ENCODE data around the gene CBR1.

The CBR1 gene

DNA sequence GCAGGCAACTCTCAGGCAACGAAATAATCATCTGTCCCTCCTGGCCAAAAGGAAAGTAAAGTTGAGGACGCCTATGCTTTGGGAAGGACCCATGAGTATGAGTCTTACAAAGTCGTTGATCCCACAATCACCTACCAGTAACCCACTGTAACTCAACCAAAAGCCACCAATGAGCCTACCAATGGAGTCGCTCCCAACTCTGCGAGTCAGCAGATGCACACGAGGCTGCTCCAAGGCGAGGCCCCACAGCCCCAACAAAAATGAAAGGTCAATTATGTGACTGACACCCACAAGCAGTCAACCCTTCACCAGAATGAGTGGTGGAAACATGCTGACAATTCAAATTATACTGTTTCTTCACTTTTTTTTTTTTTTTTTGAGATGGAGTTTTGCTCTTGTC lies 21.5 kb upstream of the CBR1 start:
- no peaks in the 10 kb centered on the region for H3K9me2 ChIP-seq (replicated peaks; ENCODE audit: control insufficient read depth, low read length)
- no peak overlapping the region for H3K4me3 ChIP-seq (ENCODE audit: low read length)
- no peaks in the 10 kb centered on the region for H3K27me3 ChIP-seq (ENCODE audit: control insufficient read depth, low read length)
- H3K79me2 ChIP-seq (ENCODE audit: control insufficient read depth, low read length), result no peaks in the 10 kb centered on the region
- no peak for TF ChIP-seq EZH2phosphoT487 (IDR thresholded peaks at IDR 0.05; ENCODE audit: borderline replicate concordance, low read length)
- TF ChIP-seq, protein P1, sequence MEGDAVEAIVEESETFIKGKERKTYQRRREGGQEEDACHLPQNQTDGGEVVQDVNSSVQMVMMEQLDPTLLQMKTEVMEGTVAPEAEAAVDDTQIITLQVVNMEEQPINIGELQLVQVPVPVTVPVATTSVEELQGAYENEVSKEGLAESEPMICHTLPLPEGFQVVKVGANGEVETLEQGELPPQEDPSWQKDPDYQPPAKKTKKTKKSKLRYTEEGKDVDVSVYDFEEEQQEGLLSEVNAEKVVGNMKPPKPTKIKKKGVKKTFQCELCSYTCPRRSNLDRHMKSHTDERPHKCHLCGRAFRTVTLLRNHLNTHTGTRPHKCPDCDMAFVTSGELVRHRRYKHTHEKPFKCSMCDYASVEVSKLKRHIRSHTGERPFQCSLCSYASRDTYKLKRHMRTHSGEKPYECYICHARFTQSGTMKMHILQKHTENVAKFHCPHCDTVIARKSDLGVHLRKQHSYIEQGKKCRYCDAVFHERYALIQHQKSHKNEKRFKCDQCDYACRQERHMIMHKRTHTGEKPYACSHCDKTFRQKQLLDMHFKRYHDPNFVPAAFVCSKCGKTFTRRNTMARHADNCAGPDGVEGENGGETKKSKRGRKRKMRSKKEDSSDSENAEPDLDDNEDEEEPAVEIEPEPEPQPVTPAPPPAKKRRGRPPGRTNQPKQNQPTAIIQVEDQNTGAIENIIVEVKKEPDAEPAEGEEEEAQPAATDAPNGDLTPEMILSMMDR (IDR thresholded peaks at IDR 0.05; ENCODE audit: low read depth, low read length, poor library complexity, severe bottlenecking), result no peak
- no peaks in the 10 kb centered on the region for H3K9me3 ChIP-seq (ENCODE audit: control insufficient read depth, insufficient read depth, low read length)
- H3K4me2 ChIP-seq (ENCODE audit: low read length), result no peak overlapping the region
- no peaks in the 10 kb centered on the region for H4K20me1 ChIP-seq (ENCODE audit: control insufficient read depth, insufficient read depth, low read depth, low read length)
- peaks cover 74% of the 10 kb centered on the region for H3K36me3 ChIP-seq (ENCODE audit: control insufficient read depth, low read length)
- H3F3A ChIP-seq (ENCODE audit: control insufficient read depth, insufficient read depth), result no peaks in the 10 kb centered on the region
- H3K4me1 ChIP-seq (ENCODE audit: control insufficient read depth, low read length), result no peaks in the 10 kb centered on the region
- H3K27ac ChIP-seq (ENCODE audit: low read depth, low read length), result no peak overlapping the region

DNA sequence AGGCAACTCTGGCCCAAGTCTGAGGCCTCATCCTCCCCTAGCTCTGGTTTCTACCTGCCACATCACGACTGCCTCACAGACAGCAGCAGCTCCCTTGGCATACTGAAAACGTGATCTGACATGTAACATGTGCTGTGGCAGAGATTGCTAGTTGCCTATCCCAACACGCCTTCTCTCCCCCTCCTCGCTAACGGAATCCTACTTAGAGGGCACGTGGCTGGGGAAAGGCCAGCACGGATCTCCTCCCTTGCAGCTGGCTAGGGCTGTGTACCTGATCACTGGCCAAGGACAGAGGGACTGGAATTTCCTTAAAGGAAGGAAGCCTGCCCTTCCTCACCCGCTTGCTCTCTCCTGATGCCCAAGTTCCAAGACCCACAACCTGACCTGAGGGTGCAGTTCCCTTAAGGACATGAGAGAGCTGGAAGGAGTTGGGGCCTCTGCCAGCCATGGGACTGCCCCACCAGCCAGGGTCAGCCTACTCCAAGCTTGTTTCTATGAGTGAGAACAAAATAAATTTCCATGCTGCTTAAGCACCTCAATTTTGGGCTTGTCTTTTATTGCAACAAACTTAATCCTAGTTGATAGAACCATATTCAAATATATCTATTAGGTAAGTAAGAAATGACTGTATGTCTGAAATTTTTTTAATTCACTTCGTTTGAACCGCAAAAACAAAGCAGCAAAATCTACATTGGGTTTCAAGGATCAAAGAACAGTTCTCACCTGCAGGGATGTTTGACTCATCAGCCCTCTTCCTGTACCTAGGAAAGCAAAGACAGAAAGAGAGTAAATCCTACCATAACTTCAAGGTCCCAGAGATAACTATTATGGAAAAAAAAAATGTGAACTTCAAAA lies 16.7 kb upstream of the CBR1 start:
- Histone ChIP-seq H3K4me1 (ENCODE audit: control insufficient read depth, low read length) (peaks cover 4% of the 10 kb centered on the region), H3K36me3 (ENCODE audit: control insufficient read depth, low read length) (peaks cover 80% of the 10 kb centered on the region), H3K9me2 (replicated peaks; ENCODE audit: control insufficient read depth, low read length) (no peaks in the 10 kb centered on the region), H3F3A (ENCODE audit: control insufficient read depth, insufficient read depth) (no peaks in the 10 kb centered on the region), H4K20me1 (ENCODE audit: control insufficient read depth, insufficient read depth, low read depth, low read length) (no peaks in the 10 kb centered on the region), H3K4me2 (ENCODE audit: low read length) (no peak overlapping the region), H3K79me2 (ENCODE audit: control insufficient read depth, low read length) (peaks cover 5% of the 10 kb centered on the region), H3K27me3 (ENCODE audit: control insufficient read depth, low read length) (no peaks in the 10 kb centered on the region), H3K27ac (ENCODE audit: low read depth, low read length) (no peak overlapping the region), H3K4me3 (ENCODE audit: low read length) (no peak overlapping the region), H3K9me3 (ENCODE audit: control insufficient read depth, insufficient read depth, low read length) (no peaks in the 10 kb centered on the region)
- TF ChIP-seq EZH2phosphoT487 (IDR thresholded peaks at IDR 0.05; ENCODE audit: borderline replicate concordance, low read length), result no peak
- TF ChIP-seq, protein P1 (IDR thresholded peaks at IDR 0.05; ENCODE audit: low read depth, low read length, poor library complexity, severe bottlenecking), result no peak

- no peak overlapping the region for H3K4me2 ChIP-seq (ENCODE audit: low read length)
- H3K36me3 ChIP-seq (ENCODE audit: control insufficient read depth, low read length), result peaks cover 83% of the 10 kb centered on the region
- H3K4me3 ChIP-seq (ENCODE audit: low read length), result no peak overlapping the region
Measured at GRCh38 chr21:36053715-36054062, 16.1 kb upstream of the CBR1 start.

More at GRCh38 chr21:36053715-36054062, 16.1 kb upstream of the CBR1 start:
- Histone ChIP-seq H3K27me3 (ENCODE audit: control insufficient read depth, low read length) (no peaks in the 10 kb centered on the region), H3F3A (ENCODE audit: control insufficient read depth, insufficient read depth) (no peaks in the 10 kb centered on the region), H4K20me1 (ENCODE audit: control insufficient read depth, insufficient read depth, low read depth, low read length) (no peaks in the 10 kb centered on the region), H3K9me3 (ENCODE audit: control insufficient read depth, insufficient read depth, low read length) (no peaks in the 10 kb centered on the region), H3K4me1 (ENCODE audit: control insufficient read depth, low read length) (peaks cover 10% of the 10 kb centered on the region), H3K27ac (ENCODE audit: low read depth, low read length) (no peak overlapping the region), H3K79me2 (ENCODE audit: control insufficient read depth, low read length) (peaks cover 11% of the 10 kb centered on the region), H3K9me2 (replicated peaks; ENCODE audit: control insufficient read depth, low read length) (no peaks in the 10 kb centered on the region)
- TF ChIP-seq EZH2phosphoT487 (IDR thresholded peaks at IDR 0.05; ENCODE audit: borderline replicate concordance, low read length), result no peak
- TF ChIP-seq, protein P1 (IDR thresholded peaks at IDR 0.05; ENCODE audit: low read depth, low read length, poor library complexity, severe bottlenecking), result no peak
